ENCODE measurements around the gene RNU2-1.
"Not testable (repeated sequence)": the region's sequence is repeated elsewhere in the genome, so short reads cannot be mapped to it uniquely, and the experiment has no call there.

The RNU2-1 gene

DNA sequence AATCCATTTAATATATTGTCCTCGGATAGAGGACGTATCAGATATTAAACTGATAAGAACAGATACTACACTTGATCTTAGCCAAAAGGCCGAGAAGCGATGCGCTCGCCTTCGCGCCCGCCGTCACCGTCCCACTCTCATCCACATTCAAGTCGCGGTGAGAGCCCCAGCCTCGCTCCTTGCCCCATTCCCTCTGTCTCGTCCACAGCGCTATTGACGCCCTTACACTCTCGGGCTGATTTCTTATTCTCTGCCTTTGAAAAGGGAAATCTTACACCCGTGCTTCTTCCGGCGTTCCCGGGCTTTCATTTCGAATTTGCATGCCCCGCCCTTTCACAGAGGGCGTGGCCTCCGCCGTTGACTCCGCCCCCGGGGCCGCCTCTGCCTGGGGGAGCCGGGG, at the start of gene RNU2-1:
Gene RNU2-1 (minus strand): TSS at position 101 of the 400 bp plus-strand sequence.
- DNase-seq (ENCODE audit: low spot score), result not testable (repeated sequence)

DNA sequence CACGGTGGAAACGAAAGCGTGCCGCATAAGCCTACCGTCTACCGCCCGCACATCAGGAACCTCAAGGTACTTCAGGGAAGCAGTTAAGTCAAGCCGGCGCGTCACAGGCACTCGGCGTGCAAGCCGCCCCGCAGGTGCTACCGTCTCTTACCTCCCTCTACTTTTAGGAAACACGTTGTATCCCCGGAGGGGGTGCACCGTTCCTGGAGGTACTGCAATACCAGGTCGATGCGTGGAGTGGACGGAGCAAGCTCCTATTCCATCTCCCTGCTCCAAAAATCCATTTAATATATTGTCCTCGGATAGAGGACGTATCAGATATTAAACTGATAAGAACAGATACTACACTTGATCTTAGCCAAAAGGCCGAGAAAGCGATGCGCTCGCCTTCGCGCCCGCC, 39.1 kb upstream of the RNU2-1 start:
- not testable (repeated sequence) for DNase-seq (ENCODE audit: low spot score)

DNA sequence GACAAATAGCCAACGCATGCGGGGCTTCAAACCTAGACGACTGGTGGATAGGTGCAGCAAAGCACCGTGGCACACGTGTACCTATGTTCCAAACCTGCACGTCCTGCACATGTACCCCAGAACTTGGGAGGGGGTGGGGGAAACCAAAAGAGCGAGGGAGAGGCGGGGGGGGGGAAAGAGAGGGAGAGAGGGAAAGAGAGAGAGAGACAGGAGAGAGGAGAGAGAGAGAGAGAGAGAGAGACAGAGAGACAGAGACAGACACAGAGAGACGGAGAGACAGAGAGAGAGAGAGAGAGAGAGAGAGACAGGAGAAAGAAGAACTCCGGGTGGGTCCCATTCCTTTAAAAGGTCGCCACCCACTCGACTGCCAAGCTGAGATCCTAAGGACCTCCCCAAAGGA, 38.7 kb upstream of the RNU2-1 start:
- not testable (repeated sequence) for DNase-seq (ENCODE audit: low spot score)

DNA sequence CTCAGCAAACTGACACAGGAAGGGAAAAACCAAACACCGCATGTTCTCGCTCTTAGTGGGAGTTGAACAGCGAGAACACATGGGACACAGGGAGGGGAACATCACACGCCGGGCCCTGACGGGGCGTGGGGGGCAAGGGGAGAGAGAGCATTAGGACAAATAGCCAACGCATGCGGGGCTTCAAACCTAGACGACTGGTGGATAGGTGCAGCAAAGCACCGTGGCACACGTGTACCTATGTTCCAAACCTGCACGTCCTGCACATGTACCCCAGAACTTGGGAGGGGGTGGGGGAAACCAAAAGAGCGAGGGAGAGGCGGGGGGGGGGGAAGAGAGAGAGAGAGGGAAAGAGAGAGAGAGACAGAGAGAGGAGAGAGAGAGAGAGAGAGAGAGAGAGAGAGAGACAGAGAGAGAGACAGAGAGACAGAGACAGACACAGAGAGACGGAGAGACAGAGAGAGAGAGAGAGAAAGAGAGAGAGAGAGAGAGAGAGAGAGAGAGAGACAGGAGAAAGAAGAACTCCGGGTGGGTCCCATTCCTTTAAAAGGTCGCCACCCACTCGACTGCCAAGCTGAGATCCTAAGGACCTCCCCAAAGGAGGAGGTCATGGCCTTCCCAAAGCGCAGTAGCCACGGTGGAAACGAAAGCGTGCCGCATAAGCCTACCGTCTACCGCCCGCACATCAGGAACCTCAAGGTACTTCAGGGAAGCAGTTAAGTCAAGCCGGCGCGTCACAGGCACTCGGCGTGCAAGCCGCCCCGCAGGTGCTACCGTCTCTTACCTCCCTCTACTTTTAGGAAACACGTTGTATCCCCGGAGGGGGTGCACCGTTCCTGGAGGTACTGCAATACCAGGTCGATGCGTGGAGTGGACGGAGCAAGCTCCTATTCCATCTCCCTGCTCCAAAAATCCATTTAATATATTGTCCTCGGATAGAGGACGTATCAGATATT, 37.1 kb upstream of the RNU2-1 start:
- not testable (repeated sequence) for DNase-seq (ENCODE audit: low spot score)

DNA sequence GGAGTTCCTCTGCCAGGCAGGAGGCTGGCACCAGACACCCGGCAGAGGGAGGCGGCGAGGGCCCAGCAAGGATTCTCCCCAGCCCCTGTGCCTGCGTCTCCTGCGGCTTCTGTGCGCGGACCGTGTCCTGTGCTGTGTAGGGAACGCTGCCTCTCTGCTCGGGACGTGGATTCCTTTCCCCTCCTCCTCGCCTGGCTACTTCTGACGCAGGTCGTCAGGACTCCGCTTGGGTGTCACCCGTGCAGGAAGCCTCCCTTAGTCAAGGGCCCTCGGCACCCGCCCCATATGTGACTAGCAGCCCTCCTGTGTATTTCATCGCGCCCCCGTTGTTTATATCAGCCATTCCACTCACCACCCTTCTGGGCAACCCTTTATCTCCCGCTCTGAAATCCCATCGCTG, 12.7 kb upstream of the RNU2-1 start:
- not testable (repeated sequence) for DNase-seq (ENCODE audit: low spot score)

DNA sequence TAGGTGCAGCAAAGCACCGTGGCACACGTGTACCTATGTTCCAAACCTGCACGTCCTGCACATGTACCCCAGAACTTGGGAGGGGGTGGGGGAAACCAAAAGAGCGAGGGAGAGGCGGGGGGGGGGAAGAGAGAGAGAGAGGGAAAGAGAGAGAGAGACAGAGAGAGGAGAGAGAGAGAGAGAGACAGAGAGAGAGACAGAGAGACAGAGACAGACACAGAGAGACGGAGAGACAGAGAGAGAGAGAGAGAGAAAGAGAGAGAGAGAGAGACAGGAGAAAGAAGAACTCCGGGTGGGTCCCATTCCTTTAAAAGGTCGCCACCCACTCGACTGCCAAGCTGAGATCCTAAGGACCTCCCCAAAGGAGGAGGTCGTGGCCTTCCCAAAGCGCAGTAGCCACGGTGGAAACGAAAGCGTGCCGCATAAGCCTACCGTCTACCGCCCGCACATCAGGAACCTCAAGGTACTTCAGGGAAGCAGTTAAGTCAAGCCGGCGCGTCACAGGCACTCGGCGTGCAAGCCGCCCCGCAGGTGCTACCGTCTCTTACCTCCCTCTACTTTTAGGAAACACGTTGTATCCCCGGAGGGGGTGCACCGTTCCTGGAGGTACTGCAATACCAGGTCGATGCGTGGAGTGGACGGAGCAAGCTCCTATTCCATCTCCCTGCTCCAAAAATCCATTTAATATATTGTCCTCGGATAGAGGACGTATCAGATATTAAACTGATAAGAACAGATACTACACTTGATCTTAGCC, 7.0 kb upstream of the RNU2-1 start:
- DNase-seq (ENCODE audit: low spot score), result not testable (repeated sequence)

DNA sequence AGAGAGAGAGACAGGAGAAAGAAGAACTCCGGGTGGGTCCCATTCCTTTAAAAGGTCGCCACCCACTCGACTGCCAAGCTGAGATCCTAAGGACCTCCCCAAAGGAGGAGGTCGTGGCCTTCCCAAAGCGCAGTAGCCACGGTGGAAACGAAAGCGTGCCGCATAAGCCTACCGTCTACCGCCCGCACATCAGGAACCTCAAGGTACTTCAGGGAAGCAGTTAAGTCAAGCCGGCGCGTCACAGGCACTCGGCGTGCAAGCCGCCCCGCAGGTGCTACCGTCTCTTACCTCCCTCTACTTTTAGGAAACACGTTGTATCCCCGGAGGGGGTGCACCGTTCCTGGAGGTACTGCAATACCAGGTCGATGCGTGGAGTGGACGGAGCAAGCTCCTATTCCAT, 5.8 kb upstream of the RNU2-1 start:
- not testable (repeated sequence) for DNase-seq (ENCODE audit: low spot score)

DNA sequence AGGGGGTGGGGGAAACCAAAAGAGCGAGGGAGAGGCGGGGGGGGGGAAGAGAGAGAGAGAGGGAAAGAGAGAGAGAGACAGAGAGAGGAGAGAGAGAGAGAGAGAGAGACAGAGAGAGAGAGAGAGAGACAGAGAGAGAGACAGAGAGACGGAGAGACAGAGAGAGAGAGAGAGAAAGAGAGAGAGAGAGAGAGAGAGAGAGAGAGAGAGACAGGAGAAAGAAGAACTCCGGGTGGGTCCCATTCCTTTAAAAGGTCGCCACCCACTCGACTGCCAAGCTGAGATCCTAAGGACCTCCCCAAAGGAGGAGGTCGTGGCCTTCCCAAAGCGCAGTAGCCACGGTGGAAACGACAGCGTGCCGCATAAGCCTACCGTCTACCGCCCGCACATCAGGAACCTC, 514 bp downstream of the RNU2-1 start:
- not testable (repeated sequence) for DNase-seq (ENCODE audit: low spot score)

DNA sequence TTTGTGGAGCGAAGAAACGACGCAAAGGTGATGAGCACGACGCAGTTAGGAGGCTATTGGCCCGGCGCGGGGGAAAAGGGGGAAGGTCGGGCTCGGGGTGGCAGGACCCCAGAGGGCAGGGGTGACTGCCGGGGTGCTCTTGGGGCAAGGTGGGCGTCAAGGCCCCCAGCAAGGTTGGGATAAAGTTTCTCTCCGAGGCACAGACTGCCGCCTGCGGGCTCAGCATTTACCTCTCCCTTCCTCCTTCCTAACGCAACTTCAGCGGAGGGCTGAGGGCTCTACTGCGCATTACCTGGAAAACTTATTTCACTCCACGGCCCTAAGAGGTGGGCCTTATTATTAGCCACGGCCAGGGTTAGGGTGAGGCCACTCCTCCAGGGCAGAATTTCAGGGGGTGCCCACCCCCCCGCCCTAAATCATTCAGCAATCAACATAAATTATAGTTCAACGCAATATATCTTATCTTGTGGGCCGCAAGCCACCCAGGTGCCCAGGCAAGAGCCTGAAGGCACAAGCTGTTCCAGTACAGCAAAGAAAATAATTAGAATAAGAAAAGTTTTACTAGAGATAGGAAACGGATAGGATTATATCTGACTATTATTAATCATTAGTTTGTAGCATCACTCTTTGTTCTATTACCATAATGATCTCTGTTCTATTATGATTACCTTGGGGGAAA, 1.6 kb downstream of the RNU2-1 start:
- not testable (repeated sequence) for DNase-seq (ENCODE audit: low spot score)

DNA sequence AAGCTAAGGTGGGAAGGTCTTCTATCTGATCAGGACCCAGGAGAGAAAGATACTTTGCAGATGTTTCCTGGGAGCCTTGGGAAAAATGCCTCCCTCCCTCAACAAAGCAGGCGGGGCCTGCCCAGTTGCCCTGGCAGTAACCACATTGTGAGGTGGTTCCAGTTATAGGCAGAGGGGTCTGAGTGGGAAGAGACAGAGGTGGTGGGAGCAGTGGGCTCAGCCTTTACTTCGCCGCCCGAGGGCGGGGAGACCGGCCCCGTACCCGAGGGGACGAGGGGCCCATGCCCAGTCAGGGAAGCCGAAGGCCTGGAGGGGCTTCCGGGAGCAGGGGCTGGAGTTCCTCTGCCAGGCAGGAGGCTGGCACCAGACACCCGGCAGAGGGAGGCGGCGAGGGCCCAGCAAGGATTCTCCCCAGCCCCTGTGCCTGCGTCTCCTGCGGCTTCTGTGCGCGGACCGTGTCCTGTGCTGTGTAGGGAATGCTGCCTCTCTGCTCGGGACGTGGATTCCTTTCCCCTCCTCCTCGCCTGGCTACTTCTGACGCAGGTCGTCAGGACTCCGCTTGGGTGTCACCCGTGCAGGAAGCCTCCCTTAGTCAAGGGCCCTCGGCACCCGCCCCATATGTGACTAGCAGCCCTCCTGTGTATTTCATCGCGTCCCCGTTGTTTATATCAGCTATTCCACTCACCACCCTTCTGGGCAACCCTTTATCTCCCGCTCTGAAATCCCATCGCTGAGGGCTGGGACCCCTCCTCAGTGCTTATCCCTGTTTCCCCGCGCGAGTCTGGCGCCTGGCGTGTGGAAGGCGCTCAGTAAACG, 2.4 kb downstream of the RNU2-1 start:
- not testable (repeated sequence) for DNase-seq (ENCODE audit: low spot score)

DNA sequence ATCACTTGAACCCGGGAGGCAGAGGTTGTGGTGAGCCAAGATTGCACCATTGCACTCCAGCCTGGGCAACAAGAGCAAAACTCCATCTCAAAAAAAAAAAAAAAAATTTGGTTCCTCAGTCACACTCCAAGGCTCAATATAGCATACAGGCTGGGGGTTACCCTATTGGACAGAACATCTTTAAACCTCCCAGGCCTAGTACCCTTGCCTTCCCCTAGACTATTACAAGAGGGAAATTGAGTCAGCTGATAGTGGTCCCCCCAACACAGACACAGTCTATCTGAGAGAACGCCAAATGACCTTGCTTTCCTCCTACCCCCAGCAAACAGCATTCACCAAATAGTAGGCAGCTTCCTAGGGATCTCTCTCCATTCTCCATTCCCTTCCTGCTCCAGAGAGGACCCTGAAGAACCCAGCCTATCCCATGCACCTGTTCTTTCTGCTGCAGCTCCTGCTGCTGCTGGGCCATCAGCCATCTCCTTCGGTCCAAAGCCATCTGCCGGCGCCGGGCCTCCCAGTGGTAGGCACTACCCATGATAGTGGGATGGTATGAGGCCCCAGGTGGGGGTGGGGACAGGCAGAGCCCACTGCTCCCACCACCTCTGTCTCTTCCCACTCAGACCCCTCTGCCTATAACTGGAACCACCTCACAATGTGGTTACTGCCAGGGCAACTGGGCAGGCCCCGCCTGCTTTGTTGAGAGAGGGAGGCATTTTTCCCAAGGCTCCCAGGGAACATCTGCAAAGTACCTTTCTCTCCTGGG, 5.6 kb downstream of the RNU2-1 start, which contains the start of gene CCDC200:
Gene CCDC200 (minus strand): TSS at position 604 of the 763 bp plus-strand sequence. CDS start 69 bp downstream, at position 535.
- not testable (repeated sequence) for DNase-seq (ENCODE audit: low spot score)

DNA sequence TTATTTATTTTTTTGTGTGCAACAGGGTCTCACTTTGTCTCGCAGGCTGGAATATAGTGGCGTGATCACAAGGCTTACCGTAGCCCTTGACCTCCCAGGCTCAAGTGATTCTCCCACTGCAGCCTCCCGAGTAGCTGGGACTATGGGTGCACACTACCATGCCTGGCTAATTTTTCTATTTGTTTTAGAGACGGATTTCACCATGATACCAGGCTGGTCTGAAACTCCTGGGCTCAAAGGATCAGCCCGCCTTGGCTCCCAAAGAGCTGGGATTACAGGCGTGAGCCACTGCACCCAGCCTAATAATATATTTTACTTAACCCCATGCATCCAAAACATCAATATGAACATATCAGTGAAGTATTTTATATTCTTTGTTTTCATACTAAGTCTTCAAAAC, 7.4 kb downstream of the RNU2-1 start:
- DNase-seq (ENCODE audit: low spot score), result no peak

DNA sequence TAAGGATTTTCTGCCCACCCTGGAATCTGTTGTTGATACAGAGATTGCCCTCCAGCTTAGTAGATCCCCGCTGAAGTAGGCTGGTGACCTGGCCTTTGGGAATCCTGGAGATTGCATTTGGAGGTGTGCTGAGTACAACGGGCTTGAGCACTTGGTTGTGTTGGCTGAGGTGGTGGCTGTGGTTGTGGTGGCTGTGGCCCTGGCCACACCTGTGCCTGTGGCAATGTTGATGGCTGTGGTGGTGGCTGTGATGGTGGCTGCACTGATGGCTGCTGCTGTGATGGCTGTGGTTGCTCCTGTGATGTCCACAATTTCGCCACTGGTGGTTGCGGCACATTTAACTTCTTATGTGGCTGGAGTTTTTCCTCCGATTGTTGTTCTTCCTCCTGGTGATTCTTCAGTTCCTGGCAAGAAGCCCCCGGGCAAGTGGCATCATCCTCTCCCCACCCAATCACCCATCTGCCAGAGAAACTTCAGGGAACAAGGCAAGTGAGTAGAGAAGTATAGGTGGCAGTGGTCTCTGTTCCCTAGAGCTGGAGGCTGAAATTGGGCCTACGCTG, 9.6 kb downstream of the RNU2-1 start:
- DNase-seq (ENCODE audit: low spot score), result no peak

DNA sequence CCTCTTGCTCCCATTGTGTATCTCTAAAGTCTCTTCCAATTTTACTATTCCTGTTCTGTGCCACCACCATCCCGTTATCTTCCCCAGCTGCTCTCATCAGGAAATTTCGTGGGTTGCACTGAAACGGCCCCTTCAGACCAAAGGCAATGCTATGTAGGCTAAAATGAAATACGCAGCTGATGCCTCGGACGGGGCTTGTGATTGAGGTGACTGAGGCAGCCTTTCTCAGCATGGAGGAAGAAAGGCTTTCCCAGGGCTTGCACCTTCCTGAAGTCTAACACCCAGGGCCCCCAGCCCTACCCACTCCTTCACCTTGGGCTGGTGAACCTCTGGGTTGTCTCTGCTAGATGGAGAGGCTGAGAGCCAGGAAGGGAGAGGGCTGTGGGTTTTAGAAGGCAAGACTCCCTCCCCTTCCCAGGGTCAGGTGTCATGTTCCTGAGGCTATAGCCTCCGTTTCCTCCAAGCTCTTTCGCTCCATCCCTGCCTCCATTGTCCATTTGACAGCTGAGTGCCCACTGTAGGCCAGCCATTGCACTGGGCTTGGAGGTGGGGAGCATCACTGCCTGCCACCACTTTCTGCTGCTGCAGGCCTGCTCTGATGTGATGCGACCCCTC, 13.2 kb downstream of the RNU2-1 start:
- no peak for DNase-seq (ENCODE audit: low spot score)

DNA sequence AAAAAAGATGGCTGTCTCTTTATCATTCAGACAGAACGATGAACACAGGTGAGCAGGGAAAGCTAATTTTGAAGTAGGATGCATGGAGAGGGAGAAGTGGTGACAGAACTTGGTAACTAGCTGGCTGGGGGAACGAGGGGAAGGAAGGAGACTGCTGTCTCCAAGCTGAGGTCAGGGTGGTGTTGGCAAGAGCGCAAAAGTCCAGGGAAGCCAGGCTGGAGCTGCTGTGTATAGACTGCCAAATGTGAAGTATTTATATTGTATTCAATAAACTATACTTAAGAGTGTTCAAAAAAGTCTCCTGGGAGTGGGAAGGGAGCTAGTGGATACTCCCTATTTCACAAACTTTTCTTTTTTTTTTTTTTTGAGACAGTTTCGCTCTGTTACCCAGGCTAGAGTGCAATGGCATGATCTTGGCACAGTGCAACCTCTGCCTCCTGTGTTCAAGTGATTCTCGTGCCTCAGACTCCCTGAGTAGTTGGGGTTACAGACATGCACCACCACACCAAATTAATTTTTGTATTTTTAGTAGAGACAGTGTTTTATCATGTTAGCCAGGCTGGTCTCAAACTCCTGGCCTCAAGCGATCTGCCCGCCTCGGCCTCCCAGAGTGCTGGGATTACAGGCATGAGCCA, 13.9 kb downstream of the RNU2-1 start:
- no peak for DNase-seq (ENCODE audit: low spot score)

DNA sequence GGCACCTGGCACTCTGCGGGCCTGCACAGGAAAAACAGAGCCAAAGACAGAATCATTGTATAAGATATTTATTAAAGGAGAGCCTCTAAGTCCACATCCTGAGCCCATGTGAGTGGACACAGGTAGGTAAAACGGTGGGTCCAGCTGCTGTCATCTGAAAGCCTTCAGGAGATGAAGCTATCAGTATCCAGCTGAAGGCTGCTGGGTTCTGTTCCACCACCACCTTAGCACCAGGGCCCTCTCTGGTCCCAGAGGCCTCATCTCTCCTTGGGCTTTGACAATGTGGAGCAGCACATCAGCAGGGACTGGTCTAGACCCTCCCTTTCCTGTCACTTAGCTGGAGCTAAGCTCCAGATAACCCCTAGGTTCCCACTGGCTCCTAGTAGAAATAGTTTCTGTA, 14.8 kb downstream of the RNU2-1 start:
- no peak for DNase-seq (ENCODE audit: low spot score)

DNA sequence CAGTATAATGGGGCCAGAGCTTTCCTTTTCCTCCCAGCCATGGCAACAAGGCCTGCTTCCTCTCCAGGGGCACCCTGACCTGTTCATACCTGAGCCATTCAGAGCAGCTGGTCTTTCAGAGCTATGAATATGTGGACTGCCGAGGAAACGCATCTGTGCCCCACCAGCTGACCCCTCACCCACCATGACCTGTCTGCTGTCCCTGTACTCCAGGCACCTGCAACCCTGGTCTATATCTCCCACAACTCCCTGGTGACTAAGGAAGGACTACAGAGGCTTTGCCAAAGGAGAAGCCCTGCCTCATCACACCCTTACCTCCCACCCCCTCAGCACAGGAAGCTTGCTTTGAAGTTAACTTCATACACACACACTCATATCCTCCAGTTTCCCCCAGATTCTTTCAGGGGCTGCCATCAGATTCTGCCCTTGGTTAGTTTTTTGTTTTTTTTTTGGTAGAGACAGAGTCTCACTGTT, 16.1 kb downstream of the RNU2-1 start:
- no peak for DNase-seq (ENCODE audit: low spot score)

DNA sequence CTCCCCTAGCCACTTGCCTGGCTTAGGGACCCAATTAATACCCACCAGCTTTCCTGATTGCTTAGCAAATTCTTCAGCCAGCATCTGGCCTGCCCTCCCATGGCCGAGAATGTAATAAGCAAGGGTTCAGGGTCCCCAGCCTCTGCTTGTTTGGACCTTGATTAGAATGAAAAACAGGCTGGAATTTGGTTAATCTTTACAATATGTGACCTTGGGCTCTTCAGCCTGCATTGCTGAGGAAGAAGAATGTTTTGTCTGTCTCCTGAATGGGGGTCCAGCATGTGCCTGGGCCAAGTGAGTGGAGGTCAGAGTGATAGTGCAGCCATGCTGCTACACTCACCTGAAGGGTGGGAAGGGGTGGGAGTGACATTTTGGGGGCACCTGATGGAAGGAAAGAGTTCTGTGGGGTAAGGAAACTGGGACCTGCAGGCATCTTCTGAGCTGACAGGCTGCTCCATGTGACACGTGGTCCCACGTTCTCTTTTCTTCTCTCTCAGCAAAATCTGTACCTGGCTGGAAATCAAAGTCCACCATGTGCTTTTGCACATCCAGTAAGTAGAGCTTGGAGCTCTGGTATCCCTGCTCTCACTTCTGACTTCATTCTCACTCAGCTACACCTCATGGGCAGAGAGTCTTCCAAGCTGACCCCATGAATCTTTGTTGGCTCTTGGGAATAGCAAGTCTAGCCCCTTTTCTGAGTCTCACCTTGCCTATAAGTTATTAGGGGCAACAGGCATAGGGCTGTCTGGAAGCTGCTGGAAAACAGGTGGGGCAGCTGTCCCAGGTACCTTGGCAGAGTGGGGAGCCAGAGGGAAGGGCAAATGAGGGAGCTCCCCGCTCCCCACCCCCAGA, 16.8 kb downstream of the RNU2-1 start:
- DNase-seq (ENCODE audit: low spot score), result no peak

Data from SW480 (cell line).